C4-2B (cell line): ENCODE results near the gene KCNK1.

ENCODE experiments used
- CTCF ChIP-seq: fragments of 450-650 bp; conservative IDR thresholded peaks from 2 replicates; pipeline ENCODE4 v1.5.1; 2017; ENCODE audit warnings: mild to moderate bottlenecking
- ZFX ChIP-seq: fragments of 450-650 bp; IDR thresholded peaks from 2 replicates; pipeline ENCODE4 v1.6.1; 2017

- TF ChIP-seq CTCF: no peak
- TF ChIP-seq ZFX: no peak
Observed at GRCh38 chr1:233718057-233718456, 104.2 kb downstream of the KCNK1 start.
